OCI-M2 (cell line): ENCODE results near the gene VPS45.
"Not testable (repeated sequence)": the region's sequence is repeated elsewhere in the genome, so short reads cannot be mapped to it uniquely, and the experiment has no call there.

Experiments used
- DNase-seq: peaks from one replicate; lab custom pipeline; 2025; ENCODE audit not compliant: unreplicated experiment; lab: John Stamatoyannopoulos, UW

VPS45 gene

GRCh38 chr1:150127464-150127863, 59.9 kb downstream of the VPS45 start:
- no peak for DNase-seq

GRCh38 chr1:150127868-150128267, 60.3 kb downstream of the VPS45 start:
- DNase-seq: no peak

GRCh38 chr1:150132372-150132771, 64.8 kb downstream of the VPS45 start:
- no peak for DNase-seq

GRCh38 chr1:150134537-150134936, 67.0 kb downstream of the VPS45 start:
- DNase-seq: no peak

- not testable (repeated sequence) for DNase-seq
Measured at GRCh38 chr1:150135400-150135799, 67.8 kb downstream of the VPS45 start.

GRCh38 chr1:150138044-150138443, 70.5 kb downstream of the VPS45 start:
- no peak for DNase-seq

- no peak for DNase-seq
Measured at GRCh38 chr1:150141452-150141851, 73.9 kb downstream of the VPS45 start.

- DNase-seq: no peak
Measured at GRCh38 chr1:150142083-150142482, 74.5 kb downstream of the VPS45 start.

GRCh38 chr1:150144606-150145005, 77.0 kb downstream of the VPS45 start:
- no peak for DNase-seq

GRCh38 chr1:150146016-150146415, 78.4 kb downstream of the VPS45 start:
- not testable (repeated sequence) for DNase-seq

- DNase-seq: no peak
Measured at GRCh38 chr1:150146849-150147542, 79.4 kb downstream of the VPS45 start.

- DNase-seq: no peak
Measured at GRCh38 chr1:150148837-150149270, 81.3 kb downstream of the VPS45 start.

- DNase-seq: no peak
Measured at GRCh38 chr1:150149271-150150132, 81.9 kb downstream of the VPS45 start, which contains the start of gene PLEKHO1. Gene PLEKHO1, plus strand, starts transcription at chr1:150149916. Its CDS starts 342 bp downstream, at chr1:150150258.

GRCh38 chr1:150150133-150151021, 82.8 kb downstream of the VPS45 start:
- no peak for DNase-seq

GRCh38 chr1:150151291-150152181, 84.0 kb downstream of the VPS45 start:
- no peak for DNase-seq

- no peak for DNase-seq
Measured at GRCh38 chr1:150152182-150152536, 84.6 kb downstream of the VPS45 start.

GRCh38 chr1:150152772-150153456, 85.3 kb downstream of the VPS45 start:
- DNase-seq: no peak

GRCh38 chr1:150154143-150154542, 86.6 kb downstream of the VPS45 start:
- no peak for DNase-seq

- DNase-seq: no peak
Measured at GRCh38 chr1:150155413-150156071, 88.0 kb downstream of the VPS45 start.
